GM19438 (cell line): ENCODE results near the gene ABCC4.

ENCODE experiments used
- ATAC-seq: cut with Tn5 transposase; IDR thresholded peaks from one replicate; pipeline ENCODE4 v1.9.1; 2021; ENCODE audit warnings: low read depth; ENCODE audit not compliant: unreplicated experiment

Gene ABCC4

GRCh38 chr13:95260031-95260525 lies 41.2 kb downstream of the ABCC4 start:
- ATAC-seq, result peak; percentile 52

GRCh38 chr13:95258619-95259194 lies 42.5 kb downstream of the ABCC4 start:
- peak; percentile 62 for ATAC-seq

GRCh38 chr13:95258098-95258497 lies 43.2 kb downstream of the ABCC4 start:
- ATAC-seq, result no peak

- no peak for ATAC-seq
These were observed 45.2 kb downstream of the ABCC4 start for GRCh38 chr13:95256091-95256490.

- ATAC-seq, result no peak
These were observed 46.0 kb downstream of the ABCC4 start for GRCh38 chr13:95255072-95255732.

GRCh38 chr13:95254339-95254738 lies 46.9 kb downstream of the ABCC4 start:
- no peak for ATAC-seq

- no peak for ATAC-seq
These were observed 48.2 kb downstream of the ABCC4 start for GRCh38 chr13:95253033-95253432.

GRCh38 chr13:95251641-95252040 lies 49.6 kb downstream of the ABCC4 start:
- no peak for ATAC-seq

GRCh38 chr13:95250961-95251360 lies 50.3 kb downstream of the ABCC4 start:
- peak; percentile 72 for ATAC-seq

- ATAC-seq, result no peak
These were observed 52.3 kb downstream of the ABCC4 start for GRCh38 chr13:95248953-95249352.

- ATAC-seq, result no peak
These were observed 53.4 kb downstream of the ABCC4 start for GRCh38 chr13:95247852-95248251.

GRCh38 chr13:95247171-95247570 lies 54.1 kb downstream of the ABCC4 start:
- no peak for ATAC-seq

GRCh38 chr13:95246292-95247082 lies 54.8 kb downstream of the ABCC4 start:
- ATAC-seq, result no peak

GRCh38 chr13:95245071-95245470 lies 56.2 kb downstream of the ABCC4 start:
- ATAC-seq, result no peak

- no peak for ATAC-seq
These were observed 58.0 kb downstream of the ABCC4 start for GRCh38 chr13:95243207-95243606.

- no peak for ATAC-seq
These were observed 59.9 kb downstream of the ABCC4 start for GRCh38 chr13:95241321-95241720.

- peak; percentile 45 for ATAC-seq
These were observed 62.0 kb downstream of the ABCC4 start for GRCh38 chr13:95239283-95239682.

- no peak for ATAC-seq
These were observed 63.9 kb downstream of the ABCC4 start for GRCh38 chr13:95237310-95237870.

GRCh38 chr13:95236774-95237173 lies 64.5 kb downstream of the ABCC4 start:
- ATAC-seq, result no peak

- ATAC-seq, result no peak
These were observed 65.3 kb downstream of the ABCC4 start for GRCh38 chr13:95235974-95236373.

- no peak for ATAC-seq
These were observed 66.0 kb downstream of the ABCC4 start for GRCh38 chr13:95235199-95235756.
